ENCODE results near the gene ARHGAP44.

DNA sequence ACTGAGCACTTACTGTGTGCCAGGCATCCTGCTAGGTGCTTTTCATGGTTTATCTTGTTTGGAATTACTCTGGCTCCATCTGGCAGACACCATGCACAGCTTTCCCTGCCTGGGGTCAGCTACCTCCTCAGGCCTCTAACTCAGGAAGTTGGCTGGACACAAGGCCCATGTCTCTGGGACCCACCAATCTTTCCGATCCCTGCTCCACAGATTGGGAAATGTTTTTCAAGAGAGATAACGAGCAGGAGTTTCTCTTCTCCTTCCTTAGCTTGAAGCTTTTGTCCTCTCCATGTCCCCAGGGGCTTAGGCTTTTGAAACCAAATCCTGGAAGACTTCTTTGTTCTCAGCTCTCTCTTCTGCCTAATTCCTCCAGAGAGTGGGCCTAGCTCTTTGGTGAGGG, 240.0 kb downstream of the ARHGAP44 start:
- TF ChIP-seq, protein P1, sequence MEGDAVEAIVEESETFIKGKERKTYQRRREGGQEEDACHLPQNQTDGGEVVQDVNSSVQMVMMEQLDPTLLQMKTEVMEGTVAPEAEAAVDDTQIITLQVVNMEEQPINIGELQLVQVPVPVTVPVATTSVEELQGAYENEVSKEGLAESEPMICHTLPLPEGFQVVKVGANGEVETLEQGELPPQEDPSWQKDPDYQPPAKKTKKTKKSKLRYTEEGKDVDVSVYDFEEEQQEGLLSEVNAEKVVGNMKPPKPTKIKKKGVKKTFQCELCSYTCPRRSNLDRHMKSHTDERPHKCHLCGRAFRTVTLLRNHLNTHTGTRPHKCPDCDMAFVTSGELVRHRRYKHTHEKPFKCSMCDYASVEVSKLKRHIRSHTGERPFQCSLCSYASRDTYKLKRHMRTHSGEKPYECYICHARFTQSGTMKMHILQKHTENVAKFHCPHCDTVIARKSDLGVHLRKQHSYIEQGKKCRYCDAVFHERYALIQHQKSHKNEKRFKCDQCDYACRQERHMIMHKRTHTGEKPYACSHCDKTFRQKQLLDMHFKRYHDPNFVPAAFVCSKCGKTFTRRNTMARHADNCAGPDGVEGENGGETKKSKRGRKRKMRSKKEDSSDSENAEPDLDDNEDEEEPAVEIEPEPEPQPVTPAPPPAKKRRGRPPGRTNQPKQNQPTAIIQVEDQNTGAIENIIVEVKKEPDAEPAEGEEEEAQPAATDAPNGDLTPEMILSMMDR (IDR thresholded peaks at IDR 0.05; ENCODE audit: poor library complexity, severe bottlenecking), result no peak
- TF ChIP-seq MXI1 (conservative IDR thresholded peaks at IDR 0.05; ENCODE audit: poor library complexity, severe bottlenecking) (no peak), EZH2 (IDR thresholded peaks at IDR 0.05; ENCODE audit: borderline replicate concordance, insufficient read depth, low read length, poor library complexity, severe bottlenecking) (no peak), TAF1 (IDR thresholded peaks at IDR 0.05; ENCODE audit: low read depth) (no peak)
